Left renal pelvis (tissue), 4 donors: ENCODE measurements around the gene C2orf74. TPM values are rescaled to one million over a fixed set of nuclear protein-coding genes. Genes with fewer than 3 reads are reported as not detected.
A peak's percentile ranks its signal among the peaks of the same experiment; 100 is the strongest.
"Not testable (repeated sequence)": the region's sequence is repeated elsewhere in the genome, so short reads cannot be mapped to it uniquely, and the experiment has no call there.

Experiments used
- DNase-seq, 4 donors: peaks; one replicate each; pipeline ENCODE4 v3.0.0-alpha.2; 2013; ENCODE audit warnings: low read depth in 4 of 4, low spot score in 3 of 4
- polyA plus RNA-seq, 4 donors: library from polyadenylated mRNA; unstranded; fragments of 120-200 nt; gene quantifications; one replicate each; pipeline ENCODE4 v1.2.1, GENCODE V29; 2013; ENCODE audit not compliant: insufficient read length in 4 of 4

Gene C2orf74
- polyA plus RNA-seq: 10 to 100 TPM; 22.8 to 47.3 (median 38.2) TPM

- DNase-seq: no peak
Measured at GRCh38 chr2:61161888-61162287, at the start of gene C2orf74. TSS of gene C2orf74 (plus strand) at chr2:61162188. CDS start at chr2:61162515, 327 bp downstream.

- DNase-seq: no peak
Measured at GRCh38 chr2:61114147-61114546, 47.8 kb upstream of the C2orf74 start.

- no peak for DNase-seq
Measured at GRCh38 chr2:61116302-61116701, 45.7 kb upstream of the C2orf74 start.

DNA sequence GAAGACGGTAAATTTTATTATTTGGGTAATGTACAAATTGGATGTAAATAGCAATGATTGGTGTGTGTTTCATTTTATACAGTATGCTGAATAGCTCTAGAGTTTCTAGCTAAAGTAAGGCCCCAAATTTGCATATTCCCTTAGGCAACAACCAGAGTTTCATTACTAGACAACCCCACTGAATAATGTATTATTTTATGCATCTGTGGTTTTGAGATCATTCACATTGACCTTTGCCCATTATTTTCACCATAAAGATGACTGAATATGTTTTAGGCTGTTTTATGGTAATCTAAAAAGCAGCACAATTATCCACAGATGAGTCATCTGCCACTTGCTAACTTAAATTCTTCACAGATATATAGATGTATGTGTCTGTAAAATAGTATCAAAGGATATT is 44.5 kb upstream of the C2orf74 start:
- no peak for DNase-seq

DNA sequence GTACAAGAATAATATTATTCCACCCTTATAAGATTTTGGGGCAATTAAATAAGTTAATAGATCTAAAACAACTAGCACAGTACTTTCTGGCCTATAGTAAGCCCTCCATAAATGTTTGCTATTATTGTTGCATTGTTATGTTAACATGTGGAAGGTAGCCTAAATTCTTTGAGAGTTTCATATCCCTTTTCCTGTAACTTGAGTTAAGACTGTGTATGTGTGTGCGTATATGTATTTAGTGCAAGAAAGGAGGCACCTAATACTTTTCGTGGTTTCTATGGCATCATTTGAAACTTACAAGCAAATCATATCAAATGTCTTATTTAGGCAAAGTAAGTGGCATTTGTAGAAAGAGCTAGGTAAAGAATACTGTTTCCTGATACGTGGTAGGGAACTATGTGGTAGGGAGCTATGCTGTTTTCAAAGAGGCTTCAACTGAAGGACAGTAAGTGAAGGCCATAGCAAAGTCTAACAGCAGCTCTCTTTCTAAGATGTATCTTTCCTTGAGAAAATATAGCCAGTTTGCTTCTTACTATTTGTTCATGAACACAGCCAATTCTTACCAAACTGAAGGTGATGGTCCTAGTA is 36.8 kb upstream of the C2orf74 start:
- no peak for DNase-seq

- DNase-seq: no peak
Measured at GRCh38 chr2:61125798-61126197, 36.2 kb upstream of the C2orf74 start.

DNA sequence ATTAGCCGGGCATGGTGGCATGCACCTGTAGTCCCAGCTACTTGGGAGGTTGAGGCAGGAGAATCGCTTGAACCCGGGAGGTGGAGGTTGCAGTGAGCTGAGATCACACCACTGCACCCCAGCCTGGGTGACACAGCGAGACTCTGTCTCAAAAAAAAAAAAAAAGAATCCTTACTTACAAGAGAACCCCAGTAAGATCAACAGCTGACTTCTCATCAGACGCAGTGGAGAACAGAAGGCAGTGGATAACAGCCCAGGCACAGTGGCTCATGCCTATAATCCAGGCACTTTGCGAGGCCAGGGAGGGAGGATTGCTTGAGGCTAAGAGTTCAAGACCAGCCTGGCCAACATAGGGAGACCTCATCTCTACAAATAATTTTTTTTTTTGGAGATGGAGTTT is 33.9 kb upstream of the C2orf74 start:
- DNase-seq: not testable (repeated sequence)

DNA sequence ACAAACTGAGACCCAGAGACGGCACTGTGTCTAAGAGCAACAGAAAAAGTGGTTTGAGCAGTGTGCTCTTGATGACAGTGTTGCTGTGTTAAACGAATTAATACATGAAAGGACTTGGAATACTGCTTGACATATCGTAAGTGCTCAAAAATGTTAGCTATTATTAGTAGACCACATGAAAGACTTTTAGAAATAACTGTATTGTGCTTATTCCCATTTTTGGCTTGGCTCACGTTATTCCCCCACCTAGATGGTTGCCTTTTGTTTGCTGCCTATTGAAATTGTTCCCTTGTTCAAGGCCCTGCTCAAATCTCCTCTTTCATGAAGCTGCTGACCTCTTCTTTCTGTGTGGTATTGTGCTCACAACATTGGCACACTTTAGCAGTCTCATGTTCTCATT is 27.8 kb upstream of the C2orf74 start:
- DNase-seq: no peak

GRCh38 chr2:61135510-61135909 is 26.5 kb upstream of the C2orf74 start:
- peak in 2 of 4 donors; percentile 3 to 14 for DNase-seq

GRCh38 chr2:61138859-61139258 is 23.1 kb upstream of the C2orf74 start:
- DNase-seq: no peak

GRCh38 chr2:61141151-61141550 is 20.8 kb upstream of the C2orf74 start:
- DNase-seq: no peak

DNA sequence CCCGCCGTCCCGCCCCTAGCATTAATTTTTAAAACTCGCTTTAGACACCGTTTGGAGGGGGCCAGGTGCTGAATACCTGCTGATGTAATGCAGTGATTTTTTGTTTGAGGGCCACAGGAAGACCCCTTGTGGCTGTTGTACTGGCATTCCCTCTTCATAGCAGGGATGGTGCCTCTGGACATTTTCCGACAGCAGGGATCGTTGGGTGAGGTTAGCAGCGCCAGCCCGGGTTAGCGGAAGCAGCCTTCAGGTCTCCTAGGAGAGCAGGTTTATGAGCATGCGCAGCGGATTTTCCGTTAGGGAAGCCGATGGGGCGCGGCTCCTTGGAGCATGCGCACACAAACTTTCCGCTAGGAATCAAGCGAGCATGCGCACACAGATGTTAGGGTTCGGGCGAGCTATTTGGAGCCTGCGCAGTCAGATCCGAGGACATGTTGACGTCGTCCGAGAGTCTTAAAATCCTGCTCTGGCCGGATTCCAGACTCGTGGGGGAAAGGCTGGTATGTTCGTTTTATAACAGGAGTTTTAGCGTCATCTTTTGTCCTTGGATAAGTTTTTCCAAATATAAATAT is 17.2 kb upstream of the C2orf74 start:
- peak; percentile 97 to 98 (median 98) for DNase-seq

- DNase-seq: no peak
Measured at GRCh38 chr2:61145990-61146389, 16.0 kb upstream of the C2orf74 start.

DNA sequence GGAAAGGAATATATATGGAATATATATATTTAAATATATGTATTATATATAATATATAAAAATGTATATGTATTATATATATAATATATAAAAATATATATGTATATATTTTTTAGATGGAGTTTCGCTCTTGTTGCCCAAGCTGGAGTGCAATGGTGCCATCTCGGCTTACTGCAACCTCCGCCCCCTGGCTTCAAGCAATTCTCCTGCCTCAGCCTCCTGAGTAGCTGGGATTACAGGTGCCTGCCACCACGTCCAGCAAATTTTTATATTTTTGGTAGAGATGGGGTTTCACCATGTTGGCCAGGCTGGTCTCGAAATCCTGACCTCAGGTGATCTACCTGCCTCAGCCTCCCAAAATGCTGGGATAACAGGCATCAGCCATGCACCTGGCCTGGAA is 13.9 kb upstream of the C2orf74 start:
- not testable (repeated sequence) for DNase-seq

DNA sequence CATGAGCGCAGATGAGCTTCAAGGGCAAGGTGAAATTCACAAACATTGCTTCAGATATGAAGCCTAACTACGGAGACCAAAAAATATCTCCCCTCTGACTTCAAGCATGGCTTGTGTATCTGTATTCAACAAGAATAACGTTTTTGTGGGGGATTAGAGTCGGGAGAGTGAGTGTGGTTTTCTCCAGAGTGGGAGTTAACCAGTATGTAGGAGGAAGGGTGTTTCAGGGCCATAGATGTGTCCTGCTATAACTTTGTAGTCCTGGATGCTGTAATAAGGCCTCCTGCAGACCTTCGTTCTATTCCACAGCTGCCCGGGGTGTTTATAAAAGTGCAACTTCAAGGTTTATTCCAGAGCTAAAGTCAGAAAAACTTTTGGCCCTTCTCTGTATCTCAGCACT is 12.9 kb upstream of the C2orf74 start:
- DNase-seq: no peak

GRCh38 chr2:61151436-61151835 is 10.6 kb upstream of the C2orf74 start:
- DNase-seq: no peak

DNA sequence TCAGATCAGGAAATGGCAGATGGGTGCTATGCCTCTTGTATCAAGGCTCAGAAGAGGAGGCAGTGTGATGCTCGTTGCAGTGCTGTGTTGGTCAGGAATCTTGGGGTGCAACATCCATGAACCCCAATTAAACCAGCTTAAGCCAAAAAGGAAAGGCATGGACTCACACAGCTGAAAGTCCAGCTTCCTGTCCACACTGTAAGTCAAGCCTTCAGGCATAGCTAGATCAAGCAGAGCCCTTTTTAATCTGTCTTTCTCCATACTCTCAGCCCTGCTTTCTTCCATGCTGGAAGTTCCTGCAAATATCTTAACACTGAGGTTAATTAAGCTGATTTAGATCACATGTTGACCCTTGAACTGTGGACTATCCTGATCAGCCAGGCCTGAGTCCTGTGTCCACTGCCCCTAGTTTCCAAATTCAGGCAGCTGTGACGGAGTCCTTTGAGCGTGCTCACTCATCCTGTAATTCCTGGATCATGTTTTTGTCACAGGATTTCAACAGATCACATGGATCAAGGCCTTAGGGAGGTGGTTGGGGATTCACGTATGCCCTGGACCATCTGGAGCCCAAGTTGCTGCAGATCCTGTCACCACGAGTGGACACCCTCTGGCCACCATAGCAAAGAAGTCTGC is 4.5 kb upstream of the C2orf74 start:
- DNase-seq: no peak

- DNase-seq: no peak
Measured at GRCh38 chr2:61158356-61158955, 3.5 kb upstream of the C2orf74 start.

- no peak for DNase-seq
Measured at GRCh38 chr2:61162721-61163120, 733 bp downstream of the C2orf74 start.

DNA sequence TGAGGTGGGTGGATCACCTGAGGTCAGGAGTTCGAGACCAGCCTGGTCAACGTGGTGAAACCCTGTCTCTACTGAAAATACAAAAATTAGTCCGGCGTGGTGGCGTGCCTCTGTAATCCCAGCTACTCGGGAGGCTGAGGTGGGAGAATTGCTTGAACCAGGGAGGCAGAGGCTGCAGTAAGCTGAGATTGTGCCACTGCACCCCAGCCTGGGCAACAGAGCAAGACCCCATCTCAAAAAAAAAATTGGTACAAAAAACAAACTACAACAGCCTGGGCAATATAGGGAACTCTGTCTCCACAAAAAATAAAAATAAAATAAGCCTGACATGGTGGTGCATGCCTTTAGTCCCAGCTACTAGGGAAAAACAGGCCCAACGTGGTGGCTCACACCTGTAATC is 3.1 kb downstream of the C2orf74 start:
- DNase-seq: not testable (repeated sequence)

- DNase-seq: no peak
Measured at GRCh38 chr2:61165946-61166345, 4.0 kb downstream of the C2orf74 start.

DNA sequence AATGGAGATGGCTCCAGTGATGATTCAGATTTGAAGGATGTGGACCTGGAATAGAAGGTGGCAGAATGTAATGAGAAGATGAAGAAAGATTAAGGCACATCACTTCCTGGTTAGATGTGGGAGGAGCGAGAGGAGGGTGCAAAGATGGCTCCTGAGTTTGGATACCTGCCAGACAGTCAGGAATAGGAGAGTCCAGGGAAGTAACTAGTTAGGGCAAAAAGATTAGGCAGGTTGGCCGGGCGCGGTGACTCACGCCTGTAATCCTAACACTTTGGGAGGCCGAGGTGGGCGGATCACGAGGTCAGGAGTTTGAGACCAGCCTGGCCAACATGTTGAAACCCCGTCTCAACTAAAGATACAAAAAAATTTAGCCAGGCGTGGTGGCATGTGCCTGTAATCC is 5.6 kb downstream of the C2orf74 start:
- no peak for DNase-seq
